Bronchial epithelial cell (primary cell): ENCODE data around the gene TSC22D4. TPM values are rescaled to one million over a fixed set of nuclear protein-coding genes. Genes with fewer than 3 reads are reported as not detected.

Experiments used
- DNase-seq: peaks from one replicate; pipeline ENCODE4 v3.0.0-alpha.2; 2010; ENCODE audit warnings: low read depth
- FAIRE-seq: peaks from 2 replicates; lab custom pipeline; 2011; peaks lifted over from hg19 to GRCh38; lab: Jason Lieb, UNC
- H3K27me3 ChIP-seq: 2 replicates; pipeline ENCODE4 v1.5.1; 2011; ENCODE audit warnings: low read length; ENCODE audit not compliant: control insufficient read depth, insufficient read depth
- H3K36me3 ChIP-seq: 2 replicates; pipeline ENCODE4 v1.5.1; 2011; ENCODE audit warnings: low read length; ENCODE audit not compliant: control insufficient read depth, insufficient read depth
- H3K4me3 ChIP-seq: 2 replicates; pipeline ENCODE4 v1.5.1; 2011; ENCODE audit warnings: mild to moderate bottlenecking, low read depth, low read length, control low read depth
- total RNA-seq: library from RNA; depleted of rRNA; stranded (reverse); fragments of >200 nt; gene quantifications from 2 replicates; pipeline ENCODE4 v1.2.1, GENCODE V29; 2014
- TF ChIP-seq, protein P1 (sequence below): IDR thresholded peaks from 2 replicates; pipeline ENCODE4 v1.5.1; 2011; ENCODE audit warnings: mild to moderate bottlenecking, moderate library complexity, low read length, control low read depth, inconsistent platforms; ENCODE audit not compliant: insufficient read depth, severe bottlenecking

Gene TSC22D4
- total RNA-seq, 1 donor from 2014 or later, result 7.6 TPM

DNA sequence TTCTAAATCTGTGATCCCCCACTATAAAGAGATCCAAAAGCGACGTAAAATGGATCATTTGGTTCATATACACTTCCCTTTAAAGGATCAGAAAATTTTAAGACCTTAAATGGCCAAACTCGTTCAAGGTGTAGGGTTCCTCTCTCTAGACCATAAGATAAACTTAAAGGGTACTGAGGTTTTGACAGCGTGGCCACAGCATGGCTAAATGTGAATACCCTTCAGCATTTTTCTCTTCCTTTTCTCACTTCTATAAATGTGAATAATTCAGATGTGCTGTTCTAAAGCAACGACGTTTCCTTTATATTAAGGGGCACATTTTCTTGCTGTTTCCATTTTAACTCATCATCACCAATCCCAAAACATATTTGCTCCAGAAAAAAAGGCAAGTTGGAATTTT lies 55.7 kb downstream of the TSC22D4 start:
- H3K36me3 ChIP-seq, result no peaks in the 10 kb centered on the region
- FAIRE-seq, result no peak
- no peak overlapping the region for H3K4me3 ChIP-seq
- H3K27me3 ChIP-seq, result no peaks in the 10 kb centered on the region
- TF ChIP-seq, protein P1, sequence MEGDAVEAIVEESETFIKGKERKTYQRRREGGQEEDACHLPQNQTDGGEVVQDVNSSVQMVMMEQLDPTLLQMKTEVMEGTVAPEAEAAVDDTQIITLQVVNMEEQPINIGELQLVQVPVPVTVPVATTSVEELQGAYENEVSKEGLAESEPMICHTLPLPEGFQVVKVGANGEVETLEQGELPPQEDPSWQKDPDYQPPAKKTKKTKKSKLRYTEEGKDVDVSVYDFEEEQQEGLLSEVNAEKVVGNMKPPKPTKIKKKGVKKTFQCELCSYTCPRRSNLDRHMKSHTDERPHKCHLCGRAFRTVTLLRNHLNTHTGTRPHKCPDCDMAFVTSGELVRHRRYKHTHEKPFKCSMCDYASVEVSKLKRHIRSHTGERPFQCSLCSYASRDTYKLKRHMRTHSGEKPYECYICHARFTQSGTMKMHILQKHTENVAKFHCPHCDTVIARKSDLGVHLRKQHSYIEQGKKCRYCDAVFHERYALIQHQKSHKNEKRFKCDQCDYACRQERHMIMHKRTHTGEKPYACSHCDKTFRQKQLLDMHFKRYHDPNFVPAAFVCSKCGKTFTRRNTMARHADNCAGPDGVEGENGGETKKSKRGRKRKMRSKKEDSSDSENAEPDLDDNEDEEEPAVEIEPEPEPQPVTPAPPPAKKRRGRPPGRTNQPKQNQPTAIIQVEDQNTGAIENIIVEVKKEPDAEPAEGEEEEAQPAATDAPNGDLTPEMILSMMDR, result no peak
- no peak for DNase-seq

DNA sequence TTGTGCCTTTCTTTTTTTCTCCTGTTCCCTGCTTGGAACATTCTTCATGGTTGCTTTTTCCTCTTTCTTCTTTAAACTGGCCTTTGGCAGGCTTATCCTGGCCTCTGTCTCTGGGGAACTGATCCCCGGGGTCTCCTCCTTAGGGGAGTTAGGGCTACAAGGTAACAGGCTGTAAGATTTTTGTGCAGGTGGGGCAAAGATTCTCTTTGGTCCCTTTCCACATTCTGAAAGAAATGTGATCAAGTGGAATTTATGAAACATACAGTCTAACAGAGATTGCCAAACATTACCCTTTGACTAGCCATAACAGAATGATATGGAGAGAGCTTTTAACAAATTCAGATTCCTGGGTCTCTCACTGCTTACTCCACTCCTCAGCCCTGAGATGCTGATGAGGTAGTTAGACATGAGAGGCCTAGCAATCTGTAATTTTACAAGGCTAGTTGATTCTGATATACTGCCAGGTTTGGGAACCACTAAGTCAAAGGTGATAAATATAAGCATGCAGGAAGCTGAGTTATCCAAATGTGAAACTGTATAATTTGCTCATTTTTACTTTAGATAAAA lies 59.3 kb downstream of the TSC22D4 start:
- no peak for DNase-seq
- Histone ChIP-seq H3K27me3 (no peaks in the 10 kb centered on the region), H3K36me3 (no peaks in the 10 kb centered on the region), H3K4me3 (no peak overlapping the region)
- FAIRE-seq, result no peak
- TF ChIP-seq, protein P1, result no peak

DNA sequence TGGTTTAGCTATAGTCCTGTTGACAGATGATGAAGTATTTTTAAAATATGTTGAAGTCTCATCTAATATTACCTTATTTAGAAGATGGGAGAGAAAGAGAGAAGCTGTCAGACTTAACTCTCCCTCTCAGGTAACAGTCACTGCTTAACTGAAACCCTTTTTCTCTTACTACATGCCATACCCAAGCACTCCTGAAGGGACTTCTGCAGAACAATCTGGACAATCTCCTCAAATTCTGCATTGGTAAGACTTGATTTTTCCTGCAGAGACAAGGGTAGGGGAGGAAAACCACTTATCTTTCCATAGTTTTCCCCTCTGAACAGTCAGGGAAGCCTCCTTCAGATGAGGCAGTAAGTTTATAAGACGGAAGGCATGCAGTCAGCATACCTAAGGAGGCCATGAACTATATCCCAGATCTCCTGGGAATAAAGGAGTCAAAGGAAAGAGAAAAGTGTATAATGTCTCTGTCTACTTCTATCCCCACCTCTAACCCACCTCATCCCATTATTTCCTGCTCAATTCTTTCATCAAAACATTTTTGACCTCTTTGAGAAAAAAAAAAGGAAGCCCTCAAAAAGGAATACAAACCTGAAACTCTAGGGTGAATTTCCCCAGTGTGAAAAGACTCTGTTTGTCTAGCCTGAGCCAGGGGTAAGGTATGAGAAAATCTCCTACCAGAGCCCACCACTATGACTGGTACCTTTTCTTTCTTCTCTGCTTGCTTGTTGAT lies 59.9 kb downstream of the TSC22D4 start:
- FAIRE-seq, result no peak
- Histone ChIP-seq H3K27me3 (no peaks in the 10 kb centered on the region), H3K4me3 (no peak overlapping the region), H3K36me3 (no peaks in the 10 kb centered on the region)
- no peak for DNase-seq
- TF ChIP-seq, protein P1, result no peak

Other genes with a start within 250 kb of the TSC22D4 start
- not detected in 2 replicates for gene SPDYE3, start 171.5 kb downstream of the TSC22D4 start, total RNA-seq
- gene PILRB, start 121.1 kb downstream of the TSC22D4 start, total RNA-seq, result 5.5 and 7.8 TPM in 2 replicates
- 0.13 TPM in 1 of 2 replicates, not detected in the other for gene PILRA, start 105.7 kb downstream of the TSC22D4 start, total RNA-seq
- gene ZCWPW1, start 50.5 kb downstream of the TSC22D4 start, total RNA-seq, result 1.3 and 2.0 TPM in 2 replicates
- gene MEPCE, start 49.4 kb downstream of the TSC22D4 start, total RNA-seq, result 18.7 and 20.7 TPM in 2 replicates
- gene PPP1R35, start 42.7 kb downstream of the TSC22D4 start, total RNA-seq, result 32.8 and 34.2 TPM in 2 replicates
- gene SPACDR, start 15.0 kb downstream of the TSC22D4 start, total RNA-seq, result 0.38 and 0.53 TPM in 2 replicates
- under 0.01 and 0.64 TPM in 2 replicates for gene NYAP1, start 4.7 kb upstream of the TSC22D4 start, total RNA-seq
- gene AGFG2, start 60.0 kb upstream of the TSC22D4 start, total RNA-seq, result 1.3 and 2.3 TPM in 2 replicates
- not detected in 2 replicates for gene SAP25, start 94.7 kb upstream of the TSC22D4 start, total RNA-seq
- 3.9 and 8.2 TPM in 2 replicates for gene LRCH4, start 106.9 kb upstream of the TSC22D4 start, total RNA-seq
- gene FBXO24, start 107.1 kb upstream of the TSC22D4 start, total RNA-seq, result 0.38 and 0.53 TPM in 2 replicates
- gene PCOLCE, start 123.1 kb upstream of the TSC22D4 start, total RNA-seq, result 0.38 and 0.53 TPM in 2 replicates
- gene MOSPD3, start 133.3 kb upstream of the TSC22D4 start, total RNA-seq, result 1.8 and 1.9 TPM in 2 replicates
- gene TFR2, start 162.3 kb upstream of the TSC22D4 start, total RNA-seq, result 0.13 TPM in 1 of 2 replicates, not detected in the other
- not detected in 2 replicates for gene ACTL6B, start 177.2 kb upstream of the TSC22D4 start, total RNA-seq
- gene GNB2, start 194.5 kb upstream of the TSC22D4 start, total RNA-seq, result 66.1 and 88.7 TPM in 2 replicates
- 9.9 and 14.2 TPM in 2 replicates for gene GIGYF1, start 215.0 kb upstream of the TSC22D4 start, total RNA-seq
- gene POP7, start 226.9 kb upstream of the TSC22D4 start, total RNA-seq, result 33.8 and 40.8 TPM in 2 replicates
- not detected in 2 replicates for gene EPO, start 241.3 kb upstream of the TSC22D4 start, total RNA-seq